Mononuclear cell (primary cell): ENCODE measurements around the gene APP. TPM values are rescaled to one million over a fixed set of nuclear protein-coding genes. Genes with fewer than 3 reads are reported as not detected.
"Not testable (repeated sequence)": the region's sequence is repeated elsewhere in the genome, so short reads cannot be mapped to it uniquely, and the experiment has no call there.

Source experiments
- H3K27me3 ChIP-seq: 2 replicates; pipeline ENCODE4 v1.6.0; 2011; ENCODE audit warnings: low read length, control low read depth; ENCODE audit not compliant: insufficient read depth
- H3K4me1 ChIP-seq: 2 replicates; pipeline ENCODE4 v1.5.1; 2011; ENCODE audit warnings: mild to moderate bottlenecking, low read length, control low read depth; ENCODE audit not compliant: insufficient read depth
- H3K4me3 ChIP-seq: 2 replicates; pipeline ENCODE4 v1.5.1; 2011; ENCODE audit warnings: mild to moderate bottlenecking, low read length, moderate library complexity
- H3K9me3 ChIP-seq: 2 replicates; pipeline ENCODE4 v1.5.1; 2011; ENCODE audit warnings: low read depth, mild to moderate bottlenecking, control low read depth, low read length
- total RNA-seq: library from RNA; depleted of rRNA; stranded (reverse); fragments of >200 nt; gene quantifications from one replicate; pipeline ENCODE4 v1.2.3, GENCODE V29; 2012

The APP gene
- total RNA-seq, 1 donor = 69.2 TPM

DNA sequence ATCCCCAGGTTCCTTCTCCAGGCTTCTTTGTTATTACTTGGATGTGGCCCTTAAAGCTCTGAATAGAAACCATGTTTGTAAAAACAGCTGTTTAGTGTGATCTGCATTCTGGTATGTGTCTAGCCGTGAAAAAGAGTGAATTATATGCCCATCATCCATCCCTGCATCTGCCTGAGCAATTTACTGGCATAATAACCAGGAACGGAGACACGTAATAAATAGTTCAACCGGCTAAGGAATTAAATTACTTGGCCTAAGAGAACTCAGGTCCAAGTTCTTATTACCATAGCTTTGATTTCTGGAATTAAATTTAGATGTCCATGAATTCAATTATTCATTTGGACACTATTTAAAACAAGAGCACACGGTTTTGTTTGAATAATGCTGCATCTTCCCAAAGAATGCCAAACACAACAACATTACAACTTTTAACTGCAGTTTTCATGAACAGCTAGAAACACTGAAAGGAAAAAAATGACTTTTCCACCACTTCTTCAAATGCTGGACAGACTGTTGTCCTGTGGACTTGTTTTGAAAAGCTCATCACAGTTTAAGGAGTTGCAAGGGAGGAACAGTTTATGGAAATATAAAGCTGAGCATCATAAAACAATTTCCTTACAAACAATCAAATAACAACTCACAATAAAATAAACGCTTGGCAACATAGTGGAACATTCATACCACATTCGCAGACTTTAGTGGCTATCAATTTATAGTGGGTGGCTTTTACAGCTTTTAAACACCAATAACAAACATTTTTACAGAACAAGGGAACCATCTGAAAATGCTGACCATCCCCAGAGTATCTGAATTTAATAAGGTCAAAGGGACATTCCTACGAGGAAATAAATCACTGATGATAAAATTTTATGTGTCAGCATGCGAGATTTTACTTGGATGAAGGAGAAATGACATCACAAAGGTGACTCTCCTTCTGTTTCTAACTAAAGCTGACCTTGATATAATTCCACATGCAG lies 144.7 kb downstream of the APP start:
- Histone ChIP-seq H3K4me1 (no peaks in the 10 kb centered on the region), H3K27me3 (no peaks in the 10 kb centered on the region), H3K4me3 (no peak overlapping the region), H3K9me3 (no peaks in the 10 kb centered on the region)

DNA sequence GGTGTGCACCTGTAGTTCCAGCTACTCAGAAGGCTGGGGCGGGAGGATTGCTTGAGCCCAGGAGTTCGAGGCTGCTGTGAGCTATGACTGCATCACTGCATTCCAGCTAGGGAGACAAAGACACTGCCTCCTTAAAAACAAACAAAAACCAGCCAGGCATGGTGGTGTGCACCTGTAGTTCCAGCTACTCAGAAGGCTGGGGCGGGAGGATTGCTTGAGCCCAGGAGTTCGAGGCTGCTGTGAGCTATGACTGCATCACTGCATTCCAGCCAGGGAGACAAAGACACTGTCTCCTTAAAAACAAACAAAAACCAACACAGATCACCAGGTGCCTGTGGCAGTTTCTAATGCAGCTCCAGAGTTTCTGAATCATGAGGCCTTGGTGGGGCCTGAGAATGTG lies 147.2 kb downstream of the APP start:
- H3K27me3 ChIP-seq, H3K9me3 ChIP-seq: not testable (repeated sequence)

GRCh38 chr21:26022598-26023337 lies 147.8 kb downstream of the APP start:
- not testable (repeated sequence) for H3K4me3 ChIP-seq, H3K4me1 ChIP-seq, H3K27me3 ChIP-seq

More for the DNA sequence above, 147.2 kb downstream of the APP start:
- H3K4me3 ChIP-seq, H3K4me1 ChIP-seq: not testable (repeated sequence)

DNA sequence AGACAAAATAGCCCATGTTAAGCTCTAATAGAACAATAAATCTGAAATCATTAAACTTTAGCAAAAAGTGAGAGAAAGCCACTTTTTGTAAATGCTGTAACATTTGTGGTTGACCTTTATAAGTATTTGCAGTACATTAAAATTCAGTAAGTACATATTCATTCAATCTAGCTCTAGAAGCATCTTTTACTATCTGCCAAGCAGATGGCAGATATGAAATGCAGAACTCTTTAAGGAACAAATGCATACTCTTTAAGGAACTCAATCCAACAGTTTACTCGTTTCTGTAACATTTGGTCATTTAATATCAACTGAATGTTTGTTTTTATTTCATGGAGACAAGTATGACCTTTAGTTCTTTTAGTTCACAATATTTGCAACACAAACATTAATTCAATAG lies 150.1 kb downstream of the APP start:
- no peak overlapping the region for H3K4me3 ChIP-seq
- H3K4me1 ChIP-seq = no peaks in the 10 kb centered on the region
- no peaks in the 10 kb centered on the region for H3K27me3 ChIP-seq
- H3K9me3 ChIP-seq = no peaks in the 10 kb centered on the region

More at GRCh38 chr21:26022598-26023337, 147.8 kb downstream of the APP start:
- not testable (repeated sequence) for H3K9me3 ChIP-seq

- Histone ChIP-seq H3K27me3 (no peaks in the 10 kb centered on the region), H3K9me3 (no peaks in the 10 kb centered on the region), H3K4me1 (no peaks in the 10 kb centered on the region), H3K4me3 (no peak overlapping the region)
Observed at GRCh38 chr21:26020081-26020480, 150.5 kb downstream of the APP start.

GRCh38 chr21:26019236-26019635 lies 151.3 kb downstream of the APP start:
- no peaks in the 10 kb centered on the region for H3K9me3 ChIP-seq
- H3K4me1 ChIP-seq = no peaks in the 10 kb centered on the region
- H3K27me3 ChIP-seq = no peaks in the 10 kb centered on the region
- H3K4me3 ChIP-seq = no peak overlapping the region

GRCh38 chr21:26013970-26014369 lies 156.6 kb downstream of the APP start:
- Histone ChIP-seq H3K27me3 (no peaks in the 10 kb centered on the region), H3K4me3 (no peak overlapping the region), H3K9me3 (no peaks in the 10 kb centered on the region), H3K4me1 (no peaks in the 10 kb centered on the region)

GRCh38 chr21:26012482-26012881 lies 158.1 kb downstream of the APP start:
- H3K27me3 ChIP-seq, H3K9me3 ChIP-seq, H3K4me3 ChIP-seq, H3K4me1 ChIP-seq: not testable (repeated sequence)

DNA sequence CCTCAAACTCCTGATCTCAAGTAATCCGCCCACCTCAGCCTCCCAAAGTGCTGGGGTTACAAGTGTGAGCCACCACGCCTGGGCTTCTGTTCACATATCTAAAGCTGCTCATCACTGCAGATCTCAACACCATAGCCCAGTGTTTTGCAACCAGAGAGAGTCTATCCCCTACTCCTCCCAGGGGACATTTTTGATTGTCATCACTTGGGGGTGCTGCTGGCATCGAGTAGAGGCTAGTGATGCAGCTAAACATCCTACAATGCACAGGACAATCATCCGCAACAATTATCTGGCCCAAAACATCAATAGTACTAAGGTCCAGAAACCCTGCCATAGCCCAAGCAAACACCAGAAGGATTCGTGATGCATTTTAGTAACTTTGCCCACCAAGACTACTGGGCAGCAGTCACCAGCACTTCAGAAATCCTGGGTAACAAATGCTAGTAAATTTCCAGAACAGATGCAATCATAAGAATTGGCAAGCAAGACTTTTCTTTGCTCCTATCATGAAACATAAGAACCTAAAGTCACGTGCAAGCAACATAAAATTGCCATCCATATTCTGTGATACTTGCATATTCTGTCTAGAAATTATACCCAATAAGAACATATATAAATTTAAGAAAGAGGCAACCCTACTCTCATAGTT lies 159.2 kb downstream of the APP start:
- Histone ChIP-seq H3K4me1 (no peaks in the 10 kb centered on the region), H3K9me3 (no peaks in the 10 kb centered on the region), H3K4me3 (no peak overlapping the region), H3K27me3 (no peaks in the 10 kb centered on the region)

DNA sequence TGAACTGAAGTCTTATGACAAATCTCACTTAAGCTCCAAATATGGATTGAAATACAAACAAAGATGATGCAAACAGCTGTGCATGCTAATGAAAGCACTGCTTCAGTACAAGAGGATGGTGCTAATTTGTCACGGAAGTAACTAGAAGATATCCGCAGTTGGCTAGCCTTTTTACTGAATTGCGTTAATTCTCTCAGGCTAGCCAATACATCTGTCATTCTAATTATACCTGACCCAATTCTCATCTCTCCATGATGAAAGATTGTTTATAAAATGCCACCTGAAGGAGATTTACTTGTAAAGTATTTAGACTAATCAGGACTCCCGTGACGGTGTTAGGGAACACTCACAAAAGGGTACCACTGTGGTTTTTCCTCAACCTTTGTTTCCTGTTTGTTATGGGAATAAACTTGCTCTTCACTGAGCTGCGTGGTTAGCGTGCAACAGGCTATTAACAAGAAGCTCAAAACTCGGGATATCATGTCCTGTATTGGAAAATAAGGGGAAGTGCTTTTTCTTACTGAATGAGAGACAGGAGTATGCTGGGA lies 162.5 kb downstream of the APP start:
- H3K27me3 ChIP-seq = no peaks in the 10 kb centered on the region
- H3K4me1 ChIP-seq = no peaks in the 10 kb centered on the region
- H3K9me3 ChIP-seq = no peaks in the 10 kb centered on the region
- no peak overlapping the region for H3K4me3 ChIP-seq

- no peaks in the 10 kb centered on the region for H3K4me1 ChIP-seq
- H3K4me3 ChIP-seq = no peak overlapping the region
- no peaks in the 10 kb centered on the region for H3K9me3 ChIP-seq
- H3K27me3 ChIP-seq = no peaks in the 10 kb centered on the region
Observed at GRCh38 chr21:26005464-26005863, 165.1 kb downstream of the APP start.

DNA sequence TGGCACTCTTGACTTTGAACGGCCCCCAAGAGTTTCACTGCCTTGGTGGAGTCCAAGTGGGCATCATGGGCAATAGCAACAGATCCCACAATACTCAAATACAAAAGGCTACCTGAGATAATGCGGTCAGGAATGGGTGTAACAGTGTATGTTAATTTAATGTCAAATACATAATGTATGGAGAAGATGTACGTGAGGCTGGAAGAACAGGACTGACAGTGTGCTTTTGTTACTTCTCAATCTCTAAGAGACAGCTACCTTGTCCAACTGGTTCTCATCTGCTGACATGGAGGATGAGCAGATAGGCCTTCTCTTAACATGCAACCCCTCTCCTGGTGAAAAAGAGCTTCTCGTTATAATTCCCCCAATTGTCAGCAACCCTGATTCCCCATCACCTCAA lies 167.2 kb downstream of the APP start:
- Histone ChIP-seq H3K9me3 (no peaks in the 10 kb centered on the region), H3K4me1 (no peaks in the 10 kb centered on the region), H3K4me3 (no peak overlapping the region), H3K27me3 (no peaks in the 10 kb centered on the region)

- Histone ChIP-seq H3K4me1 (no peaks in the 10 kb centered on the region), H3K9me3 (no peaks in the 10 kb centered on the region), H3K27me3 (no peaks in the 10 kb centered on the region), H3K4me3 (no peak overlapping the region)
Observed at GRCh38 chr21:26001356-26001755, 169.2 kb downstream of the APP start.

DNA sequence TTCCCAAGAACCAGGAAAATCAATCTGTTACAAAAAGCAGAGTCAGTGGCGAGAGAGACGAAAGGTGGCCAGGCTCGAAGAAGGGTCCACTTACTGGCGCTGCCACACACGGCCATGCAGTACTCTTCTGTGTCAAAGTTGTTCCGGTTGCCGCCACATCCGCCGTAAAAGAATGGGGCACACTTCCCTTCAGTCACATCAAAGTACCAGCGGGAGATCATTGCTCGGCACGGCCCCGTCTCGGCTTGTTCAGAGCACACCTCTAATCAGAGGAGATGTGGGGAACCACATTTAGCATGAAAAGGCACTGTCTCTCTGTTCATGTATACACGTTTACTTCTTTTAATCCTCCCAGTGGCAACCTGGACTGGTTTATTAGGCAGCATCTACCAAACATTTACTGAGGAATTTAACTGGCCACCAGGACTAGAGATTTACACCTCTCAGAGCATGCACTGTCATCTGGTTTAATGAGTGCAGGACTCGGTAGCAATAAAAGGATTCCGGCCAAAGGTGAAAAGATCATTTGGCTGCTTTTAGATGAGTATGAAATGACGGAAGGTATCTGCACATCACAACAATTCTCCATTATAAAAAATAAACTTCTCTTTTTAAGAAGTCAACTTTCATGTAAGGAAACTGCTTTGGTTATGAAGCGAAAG lies 170.5 kb downstream of the APP start:
- no peaks in the 10 kb centered on the region for H3K4me1 ChIP-seq
- H3K9me3 ChIP-seq = no peaks in the 10 kb centered on the region
- H3K27me3 ChIP-seq = no peaks in the 10 kb centered on the region
- H3K4me3 ChIP-seq = no peak overlapping the region
